Progenitor cell of endocrine pancreas (in vitro differentiated cells): ENCODE data around the gene CDC73. TPM values are rescaled to one million over a fixed set of nuclear protein-coding genes. Genes with fewer than 3 reads are reported as not detected.

Experiments used
- DNase-seq: peaks from one replicate; pipeline ENCODE4 v3.0.0; 2021; ENCODE audit warnings: low spot score; ENCODE audit not compliant: unreplicated experiment
- H3K27ac Mint-ChIP-seq: 2 replicates; pipeline ENCODE4 v1.8.0; 2021; ENCODE audit warnings: mild to moderate bottlenecking, moderate library complexity, mixed read lengths
- H3K27me3 Mint-ChIP-seq: 2 replicates; pipeline ENCODE4 v1.8.0; 2021; ENCODE audit warnings: mixed read lengths
- H3K36me3 Mint-ChIP-seq: 2 replicates; pipeline ENCODE4 v1.8.0; 2022; ENCODE audit warnings: mixed read lengths; ENCODE audit not compliant: insufficient read depth
- H3K4me1 Mint-ChIP-seq: 2 replicates; pipeline ENCODE4 v1.8.0; 2021; ENCODE audit warnings: low read depth, mixed read lengths
- H3K4me3 Mint-ChIP-seq: 2 replicates; pipeline ENCODE4 v1.8.0; 2021; ENCODE audit warnings: low read depth, mild to moderate bottlenecking, moderate library complexity, mixed read lengths
- H3K9me3 Mint-ChIP-seq: 2 replicates; pipeline ENCODE4 v1.8.0; 2021; ENCODE audit warnings: low read depth, mixed read lengths
- CTCF ChIP-seq: fragments of 200-600 bp; sonication (generic); IDR thresholded peaks from one replicate; pipeline ENCODE4 v1.5.0; 2021; ENCODE audit warnings: antibody characterized with exemption, mild to moderate bottlenecking; ENCODE audit not compliant: unreplicated experiment
- total RNA-seq: library from RNA; stranded (reverse); gene quantifications from 2 replicates; pipeline ENCODE4 v1.2.1, GENCODE V29; 2021

Gene CDC73
- total RNA-seq, 1 donor from 2014 or later = 62.7 TPM

DNA sequence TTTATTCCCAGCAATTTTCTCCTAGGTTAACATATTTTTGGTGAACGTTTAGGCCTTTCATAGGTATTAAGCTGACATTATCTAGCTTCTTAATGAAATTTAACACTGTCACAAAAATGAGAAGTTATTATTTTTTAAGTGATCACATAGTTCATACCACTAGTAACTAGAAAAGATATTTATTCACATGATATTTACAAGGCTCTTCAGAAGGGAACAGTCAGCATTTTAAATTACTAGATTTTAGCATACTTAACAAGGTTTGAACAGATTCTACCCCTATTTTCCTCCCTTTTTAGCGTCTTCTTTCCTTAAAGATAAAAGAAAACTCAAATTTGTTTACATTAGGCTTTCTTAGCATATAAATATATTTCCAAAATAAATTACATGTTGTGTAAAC, 130.1 kb downstream of the CDC73 start:
- peaks cover 25% of the 10 kb centered on the region for H3K36me3 Mint-ChIP-seq
- H3K27me3 Mint-ChIP-seq = no peaks in the 10 kb centered on the region
- no peak for DNase-seq
- peaks cover 13% of the 10 kb centered on the region for H3K9me3 Mint-ChIP-seq
- H3K27ac Mint-ChIP-seq = no peak overlapping the region
- no peak overlapping the region for H3K4me3 Mint-ChIP-seq
- no peaks in the 10 kb centered on the region for H3K4me1 Mint-ChIP-seq
- no peak for TF ChIP-seq CTCF

GRCh38 chr1:193256019-193256418, 134.2 kb downstream of the CDC73 start:
- Mint-ChIP-seq H3K27me3 (no peaks in the 10 kb centered on the region), H3K9me3 (no peaks in the 10 kb centered on the region), H3K36me3 (no peaks in the 10 kb centered on the region), H3K27ac (no peak overlapping the region), H3K4me3 (no peak overlapping the region), H3K4me1 (no peaks in the 10 kb centered on the region)
- no peak for DNase-seq
- no peak for TF ChIP-seq CTCF

GRCh38 chr1:193259636-193260035, 137.8 kb downstream of the CDC73 start:
- no peak for TF ChIP-seq CTCF
- peaks cover 3% of the 10 kb centered on the region for H3K36me3 Mint-ChIP-seq
- DNase-seq = no peak
- no peaks in the 10 kb centered on the region for H3K27me3 Mint-ChIP-seq
- no peaks in the 10 kb centered on the region for H3K4me1 Mint-ChIP-seq
- H3K9me3 Mint-ChIP-seq = peaks cover 3% of the 10 kb centered on the region
- H3K4me3 Mint-ChIP-seq = no peak overlapping the region
- no peak overlapping the region for H3K27ac Mint-ChIP-seq

GRCh38 chr1:193260056-193260745, 138.4 kb downstream of the CDC73 start:
- no peaks in the 10 kb centered on the region for H3K4me1 Mint-ChIP-seq
- no peak for TF ChIP-seq CTCF
- peaks cover 3% of the 10 kb centered on the region for H3K9me3 Mint-ChIP-seq
- no peak overlapping the region for H3K4me3 Mint-ChIP-seq
- no peak overlapping the region for H3K27ac Mint-ChIP-seq
- H3K27me3 Mint-ChIP-seq = no peaks in the 10 kb centered on the region
- no peak for DNase-seq
- H3K36me3 Mint-ChIP-seq = peaks cover 3% of the 10 kb centered on the region

DNA sequence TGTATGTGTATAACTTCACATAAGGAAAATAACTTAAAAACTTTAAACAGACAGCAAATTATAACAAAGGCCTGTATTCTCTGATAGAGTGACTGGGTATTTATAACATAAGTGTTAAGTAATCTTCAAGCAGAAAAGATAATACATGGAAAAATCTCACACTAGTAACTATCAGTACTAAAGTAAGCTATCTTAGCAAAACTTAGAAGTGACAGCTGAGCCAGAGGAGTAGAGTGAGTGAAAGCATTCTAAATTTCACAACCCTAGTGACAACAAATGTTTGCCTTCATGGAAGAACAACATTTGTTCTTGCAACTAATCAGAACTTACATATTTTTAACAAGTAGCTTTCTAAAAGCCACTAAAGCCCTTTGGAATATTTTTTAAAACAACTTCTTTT, 139.1 kb downstream of the CDC73 start:
- peaks cover 9% of the 10 kb centered on the region for H3K36me3 Mint-ChIP-seq
- H3K27ac Mint-ChIP-seq = no peak overlapping the region
- TF ChIP-seq CTCF = no peak
- no peaks in the 10 kb centered on the region for H3K27me3 Mint-ChIP-seq
- H3K9me3 Mint-ChIP-seq = peaks cover 8% of the 10 kb centered on the region
- DNase-seq = no peak
- no peaks in the 10 kb centered on the region for H3K4me1 Mint-ChIP-seq
- H3K4me3 Mint-ChIP-seq = no peak overlapping the region
